HepG2 (cell line): Measurements from ENCODE around the gene INSIG1. TPM values are rescaled to one million over a fixed set of nuclear protein-coding genes. Genes with fewer than 3 reads are reported as not detected.

ENCODE experiments used
- ATAC-seq: fragments of 200-7000 bp; cut with Tn5 transposase; 3 replicates; pipeline ENCODE4 v1.9.1; 2020; ENCODE audit warnings: mild to moderate bottlenecking, moderate library complexity
- BruUV-seq: library from RNA; stranded (reverse); fragments of 400-500 nt; replicated peaks from 2 replicates; lab custom pipeline; 2021; lab: Mats Ljungman, UMichigan
- CTCF ChIA-PET: fragments of 300-600 bp; formaldehyde crosslinking; extraction: SDS; loops from one replicate; lab custom pipeline; 2021; ENCODE audit warnings: low total read pairs, inconsistent platforms, low intra/inter-chr PET ratio; lab: Yijun Ruan, JAX
- POLR2A ChIA-PET: fragments of 350-600 bp; sonication (Branson Sonifier 250); formaldehyde crosslinking; loops from one replicate; lab custom pipeline; 2020; ENCODE audit warnings: antibody characterized with exemption, inconsistent platforms; lab: Yijun Ruan, JAX
- DNase-seq: peaks from one replicate; pipeline ENCODE4 v3.0.0-alpha.2; 2015; ENCODE audit warnings: low spot score
- FAIRE-seq: peaks from 3 replicates; lab custom pipeline; 2011; peaks lifted over from hg19 to GRCh38; lab: Jason Lieb, UNC
- H2AFZ ChIP-seq: one replicate; pipeline ENCODE4 v1.6.1; 2011; ENCODE audit warnings: low read length, inconsistent platforms
- H3K27ac ChIP-seq: fragments of 300-600 bp; 3 replicates; pipeline ENCODE4 v1.8.0; 2011; ENCODE audit warnings: mixed run types, mild to moderate bottlenecking, mixed read lengths, low read length, inconsistent platforms; ENCODE audit not compliant: insufficient read depth; ENCODE audit errors: extremely low read length
- H3K27me3 ChIP-seq, 2 experiments: fragments of 200-600 bp in 1 of 2; 2 replicates in 1 of 2; 3 replicates in 1 of 2; pipeline versions ENCODE4 v1.6.0 to v1.8.0; 2011; ENCODE audit warnings: low read length in 2 of 2, mild to moderate bottlenecking in 2 of 2, moderate library complexity in 2 of 2, inconsistent platforms in 1 of 2; ENCODE audit not compliant: insufficient read depth in 2 of 2, control insufficient read depth in 1 of 2
- H3K36me3 ChIP-seq, 2 experiments: fragments of 200-600 bp in 1 of 2; replicated peaks in 1 of 2; 2 replicates in 1 of 2; 3 replicates in 1 of 2; pipeline versions ENCODE4 v1.5.1 to v1.8.0; 2011; ENCODE audit warnings: low read length in 2 of 2, inconsistent platforms in 1 of 2; ENCODE audit not compliant: insufficient read depth in 2 of 2, control insufficient read depth in 1 of 2
- H3K4me1 ChIP-seq: 2 replicates; pipeline ENCODE4 v1.5.1; 2012; ENCODE audit warnings: low read length, inconsistent platforms; ENCODE audit not compliant: insufficient read depth
- H3K4me2 ChIP-seq: 2 replicates; pipeline ENCODE4 v1.6.0; 2011; ENCODE audit warnings: low read depth, low read length, inconsistent platforms
- H3K4me3 ChIP-seq, 3 experiments: fragments of 200-600 bp in 1 of 3; sonication (generic), shearing (Covaris generic) in 1 of 3; replicated peaks in 1 of 3; 2 replicates each; pipeline ENCODE4 v1.5.1; 2011 to 2016; ENCODE audit warnings: low read length in 3 of 3, inconsistent platforms in 2 of 3, low read depth in 2 of 3, mild to moderate bottlenecking in 2 of 3, control low read depth in 1 of 3, mixed read lengths in 1 of 3; ENCODE audit not compliant: insufficient read depth in 1 of 3
- H3K79me2 ChIP-seq: one replicate; pipeline ENCODE4 v1.6.1; 2011; ENCODE audit warnings: low read length, inconsistent platforms; ENCODE audit not compliant: insufficient read depth
- H3K9ac ChIP-seq: 2 replicates; pipeline ENCODE4 v1.6.0; 2011; ENCODE audit warnings: mild to moderate bottlenecking, low read depth, low read length, inconsistent platforms; ENCODE audit not compliant: insufficient read depth
- H3K9me3 ChIP-seq: 2 replicates; pipeline ENCODE4 v1.5.1; 2012; ENCODE audit warnings: mild to moderate bottlenecking, low read length
- H4K20me1 ChIP-seq: 2 replicates; pipeline ENCODE4 v1.6.0; 2011; ENCODE audit warnings: inconsistent platforms, mild to moderate bottlenecking, low read length, moderate library complexity; ENCODE audit not compliant: insufficient read depth
- BORCS8-MEF2B ChIP-seq: sonication (generic); formaldehyde crosslinking; IDR thresholded peaks from 2 replicates; pipeline ENCODE4 v1.8.0; 2022; ENCODE audit warnings: mild to moderate bottlenecking, missing genetic modification reagents
- RBAK ChIP-seq: sonication (generic); formaldehyde crosslinking; IDR thresholded peaks from 2 replicates; pipeline ENCODE4 v1.5.1; 2020; ENCODE audit warnings: mild to moderate bottlenecking, missing genetic modification reagents
- RXRB ChIP-seq: IDR thresholded peaks from 2 replicates; pipeline ENCODE4 v1.6.1; 2016; ENCODE audit warnings: borderline replicate concordance, missing genetic modification reagents, missing compliant biosample characterization
- SMC3 ChIP-seq: IDR thresholded peaks from 2 replicates; pipeline ENCODE4 v1.6.1; 2011; ENCODE audit warnings: low read length, improper control_type of control experiment
- ZBTB1 ChIP-seq: sonication (generic); formaldehyde crosslinking; IDR thresholded peaks from 2 replicates; pipeline ENCODE4 v1.4.0; 2020; ENCODE audit warnings: missing genetic modification reagents, borderline replicate concordance
- WGBS: methylation state at CpG from one replicate; pipeline ENCODE4 v1.1.6; 2017; ENCODE audit warnings: low lambda C conversion rate; 5-methylcytosine and 5-hydroxymethylcytosine counted together
- in situ Hi-C: cut with HindIII; loops from 2 replicates; pipeline ENCODE4 v1.10.0; 2017; ENCODE audit warnings: low pct_unique_long_range_greater_than_20kb; ENCODE audit not compliant: extremely low pct_ligation_motif_present
- intact Hi-C: fragments of 100-400 bp; cut with micrococcal nuclease; formaldehyde crosslinking; loops from one replicate; pipeline ENCODE4 v1.10.0; 2022; ENCODE audit not compliant: unreplicated experiment
- polyA plus RNA-seq, 8 experiments: library from polyadenylated mRNA; depleted of rRNA in 3 of 8; stranded (reverse) in 7 of 8; unstranded in 1 of 8; fragments of >200 nt; fragmentation: Illumina TruSeq in 4 of 8; extraction: Trizol in 4 of 8; gene quantifications; 2 replicates each; pipeline versions ENCODE4 v1.2.1 to v1.2.3, GENCODE V29; 2011 to 2016; ENCODE audit warnings: low read depth in 4 of 8, missing spikeins in 1 of 8, mixed read lengths in 1 of 8; ENCODE audit not compliant: insufficient read depth in 1 of 8
- total RNA-seq, 5 experiments: library from RNA; depleted of rRNA; stranded (reverse); fragments of >200 nt; fragmentation: Illumina TruSeq; extraction: Trizol; gene quantifications; 2 replicates each; pipeline ENCODE4 v1.2.3, GENCODE V29; 2016; ENCODE audit warnings: low read depth in 1 of 5
- TF ChIP-seq, protein P1 (sequence below): sonication (generic); formaldehyde crosslinking; IDR thresholded peaks from 2 replicates; pipeline ENCODE4 v1.8.0; 2022; ENCODE audit warnings: low read depth, missing genetic modification reagents
- TF ChIP-seq, protein P2 (sequence below): sonication (generic); formaldehyde crosslinking; IDR thresholded peaks from 2 replicates; pipeline ENCODE4 v1.5.0; 2020; ENCODE audit warnings: mild to moderate bottlenecking, missing genetic modification reagents, moderate library complexity

The INSIG1 gene
- total and polyA plus RNA-seq, 2 of the 13 experiments (the other 11 are each of a cell fraction or from before 2014, with no cell fraction given) = 0.07 to 0.11 TPM

DNA sequence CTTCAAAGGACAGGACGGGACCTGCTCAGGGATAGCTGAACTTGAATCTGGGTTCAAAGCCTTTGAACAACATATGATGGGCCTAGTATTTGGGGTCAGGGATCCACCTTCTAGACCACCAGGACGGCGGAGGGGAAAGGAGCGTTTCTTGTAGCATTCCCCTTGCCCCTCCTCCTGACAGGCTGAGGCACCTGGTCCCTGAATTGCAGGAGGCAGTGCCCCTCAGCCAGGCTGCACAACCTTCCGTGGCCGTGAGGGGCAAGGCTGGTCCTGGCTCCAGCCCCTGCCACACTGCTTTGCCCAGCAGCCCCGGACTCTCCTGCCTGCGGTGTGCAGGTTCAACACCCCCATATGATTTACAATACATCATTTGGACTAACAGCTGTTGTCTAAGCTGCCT is 58.1 kb downstream of the INSIG1 start (continued):
- TF ChIP-seq RBAK (CRISPR knock-in tag) (no peak), BORCS8-MEF2B (CRISPR knock-in tag) (no peak), ZBTB1 (no peak)
- TF ChIP-seq, protein P1, sequence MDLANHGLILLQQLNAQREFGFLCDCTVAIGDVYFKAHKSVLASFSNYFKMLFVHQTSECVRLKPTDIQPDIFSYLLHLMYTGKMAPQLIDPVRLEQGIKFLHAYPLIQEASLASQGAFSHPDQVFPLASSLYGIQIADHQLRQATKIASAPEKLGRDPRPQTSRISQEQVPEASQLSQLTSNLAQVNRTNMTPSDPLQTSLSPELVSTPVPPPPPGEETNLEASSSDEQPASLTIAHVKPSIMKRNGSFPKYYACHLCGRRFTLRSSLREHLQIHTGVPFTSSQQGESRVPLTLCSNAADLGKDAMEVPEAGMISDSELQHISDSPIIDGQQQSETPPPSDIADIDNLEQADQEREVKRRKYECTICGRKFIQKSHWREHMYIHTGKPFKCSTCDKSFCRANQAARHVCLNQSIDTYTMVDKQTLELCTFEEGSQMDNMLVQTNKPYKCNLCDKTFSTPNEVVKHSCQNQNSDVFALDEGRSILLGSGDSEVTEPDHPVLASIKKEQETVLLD (CRISPR knock-in tag) = no peak

DNA sequence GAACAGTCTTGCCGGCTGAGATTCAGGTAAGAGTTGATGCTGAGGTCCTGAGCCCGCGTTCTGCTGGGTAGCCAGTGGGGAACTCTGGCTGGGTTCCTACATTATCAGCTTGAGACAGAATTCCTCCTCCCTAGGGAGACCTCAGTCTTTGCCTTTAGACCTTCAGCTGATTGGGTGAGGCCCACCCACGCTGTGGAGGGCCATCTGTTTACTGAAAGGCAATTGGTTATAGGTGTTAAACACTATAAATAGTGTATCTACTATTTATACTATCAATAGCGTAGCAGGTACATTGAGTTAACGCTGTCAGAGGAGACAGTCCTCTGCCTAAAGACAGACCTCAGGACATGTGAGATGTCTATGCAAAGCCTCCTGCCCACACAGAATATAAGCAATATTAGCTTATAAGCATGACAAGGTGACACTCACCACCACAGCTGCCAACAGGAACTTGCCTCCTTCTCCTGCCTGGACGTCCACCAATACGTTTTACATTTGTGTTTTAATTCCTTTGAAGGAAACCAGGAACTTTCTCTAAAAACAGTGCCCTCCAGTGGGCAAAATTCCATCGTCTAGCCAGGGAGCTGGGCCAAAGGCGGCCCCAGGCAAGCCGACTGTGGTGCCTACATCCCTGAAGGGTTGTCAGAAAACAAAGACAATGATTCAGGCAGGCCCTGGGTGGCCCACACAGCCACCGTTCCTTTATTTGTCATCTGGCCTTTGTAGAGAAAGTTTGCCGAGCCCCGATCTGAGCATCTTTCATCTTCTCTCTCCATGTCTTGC is 58.8 kb downstream of the INSIG1 start:
- H3K36me3 ChIP-seq = no peaks in the 10 kb centered on the region
- BruUV-seq = no TSS peak
- in situ Hi-C loops = loop anchor here (5.0 kb wide), 1 partner anchor 429 kb away; no protein-coding TSS in a partner anchor
- H3K4me3 ChIP-seq = no peak overlapping the region
- no peak for TF ChIP-seq RXRB
- TF ChIP-seq, protein P2, sequence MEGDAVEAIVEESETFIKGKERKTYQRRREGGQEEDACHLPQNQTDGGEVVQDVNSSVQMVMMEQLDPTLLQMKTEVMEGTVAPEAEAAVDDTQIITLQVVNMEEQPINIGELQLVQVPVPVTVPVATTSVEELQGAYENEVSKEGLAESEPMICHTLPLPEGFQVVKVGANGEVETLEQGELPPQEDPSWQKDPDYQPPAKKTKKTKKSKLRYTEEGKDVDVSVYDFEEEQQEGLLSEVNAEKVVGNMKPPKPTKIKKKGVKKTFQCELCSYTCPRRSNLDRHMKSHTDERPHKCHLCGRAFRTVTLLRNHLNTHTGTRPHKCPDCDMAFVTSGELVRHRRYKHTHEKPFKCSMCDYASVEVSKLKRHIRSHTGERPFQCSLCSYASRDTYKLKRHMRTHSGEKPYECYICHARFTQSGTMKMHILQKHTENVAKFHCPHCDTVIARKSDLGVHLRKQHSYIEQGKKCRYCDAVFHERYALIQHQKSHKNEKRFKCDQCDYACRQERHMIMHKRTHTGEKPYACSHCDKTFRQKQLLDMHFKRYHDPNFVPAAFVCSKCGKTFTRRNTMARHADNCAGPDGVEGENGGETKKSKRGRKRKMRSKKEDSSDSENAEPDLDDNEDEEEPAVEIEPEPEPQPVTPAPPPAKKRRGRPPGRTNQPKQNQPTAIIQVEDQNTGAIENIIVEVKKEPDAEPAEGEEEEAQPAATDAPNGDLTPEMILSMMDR = peak; percentile 39
- 0 out of 2 replicates have a peak, but pooled peaks have one; percentile 9 for TF ChIP-seq SMC3
- peak; percentile 7 for DNase-seq
- H3K4me1 ChIP-seq = no peaks in the 10 kb centered on the region
- 40% methylated on average over 13 of the region's 14 CpGs for WGBS
- no peaks in the 10 kb centered on the region for H4K20me1 ChIP-seq
- peaks cover 4 to 59% of the 10 kb centered on the region in 2 experiments; a peak in 4 of 5 replicates for H3K27me3 ChIP-seq
- H3K9ac ChIP-seq = no peak overlapping the region
- no peak for FAIRE-seq
- no peaks in the 10 kb centered on the region for H3K79me2 ChIP-seq
- no peak overlapping the region for H3K4me2 ChIP-seq
- peak; percentile 66 for ATAC-seq
- ChIA-PET CTCF (interaction anchor here (1.3 to 1.9 kb wide), 2 partner anchors 23 to 429 kb away, joined by 3 to 11 read pairs; no protein-coding TSS in a partner anchor), POLR2A (no interaction called here)
- no peak overlapping the region for H2AFZ ChIP-seq
- intact Hi-C loops = no loop called here
- H3K27ac ChIP-seq = no peak overlapping the region
- no peaks in the 10 kb centered on the region for H3K9me3 ChIP-seq
